ENCODE results near the gene FGD6.
A peak's percentile ranks its signal among the peaks of the same experiment; 100 is the strongest.

Gene FGD6

DNA sequence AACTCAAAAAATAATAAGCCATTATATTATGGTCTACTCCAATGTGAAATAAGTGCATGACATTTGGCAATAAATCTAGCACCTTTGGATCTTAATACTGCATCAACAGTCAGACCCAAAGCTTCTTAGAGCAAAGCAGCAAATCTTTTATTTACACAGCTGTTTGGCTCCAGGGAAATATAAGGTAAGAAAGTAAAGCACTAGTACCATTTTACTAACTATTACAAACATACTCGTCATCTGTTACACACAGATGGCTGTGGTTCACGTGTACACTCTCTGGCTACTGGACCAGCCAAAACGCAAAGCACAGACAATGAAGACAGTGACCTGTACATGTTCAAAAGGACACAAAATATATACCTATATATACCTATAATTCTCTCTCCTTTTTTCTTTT lies 2.8 kb downstream of the FGD6 start:
- TF ChIP-seq, protein P1, sequence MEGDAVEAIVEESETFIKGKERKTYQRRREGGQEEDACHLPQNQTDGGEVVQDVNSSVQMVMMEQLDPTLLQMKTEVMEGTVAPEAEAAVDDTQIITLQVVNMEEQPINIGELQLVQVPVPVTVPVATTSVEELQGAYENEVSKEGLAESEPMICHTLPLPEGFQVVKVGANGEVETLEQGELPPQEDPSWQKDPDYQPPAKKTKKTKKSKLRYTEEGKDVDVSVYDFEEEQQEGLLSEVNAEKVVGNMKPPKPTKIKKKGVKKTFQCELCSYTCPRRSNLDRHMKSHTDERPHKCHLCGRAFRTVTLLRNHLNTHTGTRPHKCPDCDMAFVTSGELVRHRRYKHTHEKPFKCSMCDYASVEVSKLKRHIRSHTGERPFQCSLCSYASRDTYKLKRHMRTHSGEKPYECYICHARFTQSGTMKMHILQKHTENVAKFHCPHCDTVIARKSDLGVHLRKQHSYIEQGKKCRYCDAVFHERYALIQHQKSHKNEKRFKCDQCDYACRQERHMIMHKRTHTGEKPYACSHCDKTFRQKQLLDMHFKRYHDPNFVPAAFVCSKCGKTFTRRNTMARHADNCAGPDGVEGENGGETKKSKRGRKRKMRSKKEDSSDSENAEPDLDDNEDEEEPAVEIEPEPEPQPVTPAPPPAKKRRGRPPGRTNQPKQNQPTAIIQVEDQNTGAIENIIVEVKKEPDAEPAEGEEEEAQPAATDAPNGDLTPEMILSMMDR (IDR thresholded peaks at IDR 0.05; ENCODE audit: borderline replicate concordance, insufficient read depth, low read depth, low read length) = no peak

DNA sequence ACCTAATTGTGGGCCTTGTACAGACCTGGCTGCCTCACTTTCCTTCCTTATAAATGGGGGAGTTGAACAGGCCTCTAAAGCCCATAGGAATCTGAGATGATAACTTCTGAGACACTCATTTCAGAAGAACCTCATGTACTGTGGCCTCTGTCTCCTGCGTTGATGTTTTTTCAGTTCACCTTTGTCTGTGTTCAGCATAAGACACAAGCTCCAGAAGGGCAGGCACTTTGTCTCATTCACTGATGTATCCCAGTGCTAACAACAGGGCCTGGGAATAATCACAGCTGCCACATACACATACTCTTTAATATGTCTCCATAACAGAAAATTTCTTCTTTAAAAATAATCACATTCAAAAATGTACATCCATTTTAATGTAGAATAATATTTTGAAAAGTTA lies 3.3 kb downstream of the FGD6 start:
- TF ChIP-seq, protein P1 (IDR thresholded peaks at IDR 0.05; ENCODE audit: borderline replicate concordance, insufficient read depth, low read depth, low read length) = no peak
- H3K4me3 ChIP-seq (ENCODE audit: low read depth, low read length) = peak overlapping the region; percentile 3

More for the DNA sequence above, 2.8 kb downstream of the FGD6 start:
- H3K4me3 ChIP-seq (ENCODE audit: low read depth, low read length) = no peak overlapping the region

DNA sequence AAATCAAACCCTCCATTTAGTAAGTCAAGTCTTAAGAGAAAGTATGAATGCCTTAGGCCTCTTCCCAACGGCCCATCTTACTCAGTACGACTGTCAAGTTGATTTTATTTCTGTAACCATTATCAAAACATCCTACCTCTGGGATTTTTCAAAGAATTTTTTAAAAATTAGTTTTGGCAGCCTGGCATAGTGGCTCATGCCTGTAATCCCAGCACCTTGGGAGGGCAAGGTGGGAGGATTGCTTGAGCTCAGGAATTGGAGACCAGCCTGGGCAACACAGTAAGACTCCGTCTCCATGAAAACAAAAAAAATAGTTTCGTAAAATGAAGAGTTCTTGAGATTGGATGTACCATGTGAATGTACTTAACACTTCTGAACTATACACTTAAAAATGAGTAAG lies 4.1 kb downstream of the FGD6 start:
- no peak overlapping the region for H3K4me3 ChIP-seq (ENCODE audit: low read depth, low read length)
- TF ChIP-seq, protein P1 (IDR thresholded peaks at IDR 0.05; ENCODE audit: borderline replicate concordance, insufficient read depth, low read depth, low read length) = no peak

DNA sequence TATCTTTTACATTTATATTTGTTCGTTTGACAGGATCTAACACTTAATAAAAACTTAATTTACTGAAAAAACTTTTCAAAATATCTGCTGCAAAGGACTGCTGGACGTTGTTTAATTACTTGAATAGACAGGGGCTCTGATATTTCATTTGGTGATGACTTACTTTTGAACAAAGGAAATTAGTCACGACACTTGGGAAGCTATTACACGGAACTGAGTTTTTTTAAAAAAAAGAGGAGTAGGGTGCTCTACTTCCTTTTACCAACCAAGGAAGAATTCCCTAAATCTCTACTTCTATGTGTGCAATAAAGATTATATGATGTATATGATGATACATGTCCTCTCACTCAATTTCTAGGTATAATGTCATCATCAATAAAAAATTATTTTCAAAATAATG lies 4.7 kb downstream of the FGD6 start:
- TF ChIP-seq, protein P1 (IDR thresholded peaks at IDR 0.05; ENCODE audit: borderline replicate concordance, insufficient read depth, low read depth, low read length) = no peak

DNA sequence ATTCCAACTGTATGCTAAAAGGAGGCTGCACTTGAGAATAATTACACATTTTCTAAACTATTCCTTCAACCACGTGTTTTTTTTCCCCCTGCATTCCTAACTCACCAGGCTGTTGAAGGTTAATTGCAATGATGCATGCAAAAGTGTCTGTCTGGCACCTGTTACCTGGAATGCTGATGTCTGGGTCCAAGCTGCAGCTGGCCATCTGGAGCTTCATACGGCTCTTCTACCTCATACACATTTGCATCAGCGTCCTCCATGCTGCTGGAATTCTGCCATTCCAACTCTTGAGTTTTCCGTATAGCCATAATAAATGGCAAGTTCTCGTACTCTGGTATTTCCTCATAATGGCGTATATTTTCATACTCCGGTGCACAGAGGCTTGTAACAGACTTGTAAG lies 8.6 kb downstream of the FGD6 start:
- no peak overlapping the region for H3K4me3 ChIP-seq (ENCODE audit: low read depth, low read length)
- TF ChIP-seq, protein P1 (IDR thresholded peaks at IDR 0.05; ENCODE audit: borderline replicate concordance, insufficient read depth, low read depth, low read length) = no peak

More for the DNA sequence above, 4.7 kb downstream of the FGD6 start:
- no peak overlapping the region for H3K4me3 ChIP-seq (ENCODE audit: low read depth, low read length)

DNA sequence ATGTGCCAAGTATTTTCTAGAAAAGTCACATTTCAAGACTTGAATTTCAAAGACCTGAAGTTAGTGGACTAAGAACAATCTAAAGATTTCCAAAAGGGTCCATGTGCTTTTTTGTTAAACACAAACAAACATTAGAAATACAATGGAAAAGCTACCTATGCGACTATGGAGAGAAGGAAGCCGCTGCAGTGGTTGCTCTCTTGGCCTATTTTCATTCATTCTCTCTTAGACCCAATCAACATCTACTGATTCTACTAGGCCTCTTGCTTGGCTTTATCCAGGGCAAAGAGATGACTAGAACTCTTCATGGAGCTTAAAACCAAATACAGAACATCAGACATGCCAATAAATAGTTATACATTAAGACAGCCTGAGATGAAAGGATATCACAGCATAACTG lies 9.9 kb downstream of the FGD6 start:
- TF ChIP-seq, protein P1 (IDR thresholded peaks at IDR 0.05; ENCODE audit: borderline replicate concordance, insufficient read depth, low read depth, low read length) = no peak
- no peak overlapping the region for H3K4me3 ChIP-seq (ENCODE audit: low read depth, low read length)

DNA sequence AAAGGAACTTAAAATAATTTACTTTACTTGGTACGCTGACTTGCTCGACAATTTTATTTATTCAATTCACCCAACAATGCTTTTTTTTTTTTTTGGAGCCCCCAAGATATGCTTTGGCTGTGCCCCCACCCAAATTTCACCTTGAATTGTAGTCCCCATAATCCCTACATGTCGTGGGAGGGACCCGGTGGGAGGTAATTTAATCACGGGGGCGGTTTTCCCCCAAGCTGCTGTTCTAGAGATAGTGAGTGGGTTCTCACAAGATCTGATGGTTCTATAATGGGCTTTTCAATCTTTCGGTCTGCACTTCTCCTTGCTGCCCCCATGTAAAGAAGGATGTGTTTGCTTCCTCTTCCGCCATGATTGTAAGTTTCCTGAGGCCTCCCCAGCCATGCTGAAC lies 10.4 kb downstream of the FGD6 start:
- H3K4me3 ChIP-seq (ENCODE audit: low read depth, low read length) = no peak overlapping the region
- TF ChIP-seq, protein P1 (IDR thresholded peaks at IDR 0.05; ENCODE audit: borderline replicate concordance, insufficient read depth, low read depth, low read length) = no peak
